Lower leg skin (tissue), 3 donors: Measurements from ENCODE around the gene MAD1L1.

ENCODE experiments used
- CTCF ChIP-seq, 3 donors: fragments of 450-650 bp; IDR thresholded peaks; one replicate each; pipeline ENCODE4 v1.5.1; 2016; ENCODE audit warnings: antibody characterized with exemption in 3 of 3, mild to moderate bottlenecking in 3 of 3, moderate library complexity in 2 of 3
- POLR2A ChIP-seq, 2 donors: fragments of 450-650 bp; IDR thresholded peaks; one replicate each; pipeline ENCODE4 v1.6.1; 2016 to 2017; ENCODE audit warnings: antibody characterized with exemption in 2 of 2, mild to moderate bottlenecking in 1 of 2, moderate library complexity in 1 of 2

- TF ChIP-seq POLR2A (IDR thresholded peaks at IDR 0.05) (no peak), CTCF (IDR thresholded peaks at IDR 0.05) (no peak)
These were observed 253.8 kb downstream of the MAD1L1 start for GRCh38 chr7:1978656-1979590.
